ENCODE results near the gene ANO1.

- no peak for TF ChIP-seq CTCF (IDR thresholded peaks at IDR 0.05)
- TF ChIP-seq EZH2 (IDR thresholded peaks at IDR 0.05; ENCODE audit: borderline replicate concordance, insufficient read depth, low read depth, low read length, poor library complexity, severe bottlenecking): no peak
Measured at GRCh38 chr11:70040869-70041501, 37.1 kb upstream of the ANO1 start.

Measured in B cell (primary cell).